Esophagus muscularis mucosa (tissue), 4 donors: ENCODE data around the gene KIN. TPM values are rescaled to one million over a fixed set of nuclear protein-coding genes. Genes with fewer than 3 reads are reported as not detected.
"Not testable (repeated sequence)": the region's sequence is repeated elsewhere in the genome, so short reads cannot be mapped to it uniquely, and the experiment has no call there.

Experiments used
- DNase-seq: peaks from one replicate; pipeline ENCODE4 v3.0.0-alpha.2; 2017; ENCODE audit errors: extremely low spot score
- H3K27ac ChIP-seq, 4 donors: fragments of 200-600 bp; sonication (generic); replicated peaks in 1 of 4; 1 replicate in 3 of 4; 2 replicates in 1 of 4; pipeline ENCODE4 v1.5.1; 2016 to 2019; ENCODE audit warnings: mild to moderate bottlenecking in 1 of 4
- H3K27me3 ChIP-seq, 4 donors: fragments of 200-600 bp; sonication (generic); one replicate each; pipeline versions ENCODE4 v1.5.1 to v1.6.0; 2016 to 2019
- H3K36me3 ChIP-seq, 4 donors: fragments of 200-600 bp; sonication (generic); one replicate each; pipeline ENCODE4 v1.5.1; 2016 to 2019
- H3K4me1 ChIP-seq, 4 donors: fragments of 200-600 bp; sonication (generic); one replicate each; pipeline ENCODE4 v1.5.1; 2016 to 2019
- H3K4me3 ChIP-seq, 4 donors: fragments of 200-600 bp; sonication (generic); 1 replicate in 2 of 4; 2 replicates in 2 of 4; pipeline ENCODE4 v1.5.1; 2016 to 2019; ENCODE audit warnings: mild to moderate bottlenecking in 4 of 4, moderate library complexity in 1 of 4
- H3K9me3 ChIP-seq, 4 donors: fragments of 200-600 bp; sonication (generic); 1 replicate in 3 of 4; 2 replicates in 1 of 4; pipeline ENCODE4 v1.5.1; 2016 to 2019
- EP300 ChIP-seq: sonication (generic); formaldehyde crosslinking; IDR thresholded peaks from one replicate; pipeline ENCODE4 v1.6.1; 2017; ENCODE audit warnings: antibody characterized with exemption
- POLR2A ChIP-seq: fragments of 450-650 bp; IDR thresholded peaks from one replicate; pipeline ENCODE4 v1.6.1; 2017; ENCODE audit warnings: antibody characterized with exemption, moderate library complexity, mild to moderate bottlenecking, low read depth
- POLR2AphosphoS5 ChIP-seq, 2 donors: sonication (generic); formaldehyde crosslinking; IDR thresholded peaks; one replicate each; pipeline ENCODE4 v1.6.1; 2017; ENCODE audit warnings: antibody characterized with exemption in 2 of 2
- WGBS: methylation state at CpG from one replicate; pipeline ENCODE4 v1.1.5; 2018; 5-methylcytosine and 5-hydroxymethylcytosine counted together
- intact Hi-C: fragments of 100-400 bp; cut with DNase I; formaldehyde crosslinking; loops from one replicate; pipeline ENCODE4 v1.15.1; 2023
- total RNA-seq, 4 donors: library from RNA; depleted of rRNA; stranded (reverse); fragments of >200 nt; gene quantifications; one replicate each; pipeline versions ENCODE4 v1.1.0 to v1.2.1, GENCODE V29; 2016
- TF ChIP-seq, protein P1 (sequence below), 3 experiments: fragments of 200-600 bp in 2 of 3; fragments of 450-650 bp in 1 of 3; sonication (generic) in 2 of 3; IDR thresholded peaks; one replicate each; pipeline ENCODE4 v1.5.1; 2017 to 2019; ENCODE audit warnings: antibody characterized with exemption in 3 of 3, mild to moderate bottlenecking in 2 of 3, moderate library complexity in 1 of 3

The KIN gene
- total RNA-seq, 4 donors from 2014 or later = 3.1 to 8.3 (median 6.1) TPM

DNA sequence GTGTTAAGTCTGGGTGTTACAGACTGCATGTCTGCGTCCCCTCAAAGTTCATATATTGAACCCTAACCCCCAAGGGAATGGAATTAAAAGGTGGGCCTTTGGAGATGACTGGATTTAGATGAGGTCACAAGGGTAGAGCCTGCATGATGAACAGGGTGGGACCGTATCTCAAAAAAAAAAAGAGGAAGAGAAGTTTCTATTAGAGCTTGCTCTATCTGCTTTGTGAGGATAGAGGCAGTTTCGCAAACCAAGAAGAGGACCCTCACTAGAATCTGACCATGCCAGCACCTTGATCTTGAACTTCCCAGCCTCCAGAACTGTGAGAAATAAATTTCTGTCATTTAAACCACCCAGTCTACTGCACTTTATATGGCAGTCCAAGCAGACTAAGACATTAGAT is 1.4 kb downstream of the KIN start:
- WGBS = 75% methylated on average over 3 of the region's 3 CpGs
- TF ChIP-seq, protein P1, sequence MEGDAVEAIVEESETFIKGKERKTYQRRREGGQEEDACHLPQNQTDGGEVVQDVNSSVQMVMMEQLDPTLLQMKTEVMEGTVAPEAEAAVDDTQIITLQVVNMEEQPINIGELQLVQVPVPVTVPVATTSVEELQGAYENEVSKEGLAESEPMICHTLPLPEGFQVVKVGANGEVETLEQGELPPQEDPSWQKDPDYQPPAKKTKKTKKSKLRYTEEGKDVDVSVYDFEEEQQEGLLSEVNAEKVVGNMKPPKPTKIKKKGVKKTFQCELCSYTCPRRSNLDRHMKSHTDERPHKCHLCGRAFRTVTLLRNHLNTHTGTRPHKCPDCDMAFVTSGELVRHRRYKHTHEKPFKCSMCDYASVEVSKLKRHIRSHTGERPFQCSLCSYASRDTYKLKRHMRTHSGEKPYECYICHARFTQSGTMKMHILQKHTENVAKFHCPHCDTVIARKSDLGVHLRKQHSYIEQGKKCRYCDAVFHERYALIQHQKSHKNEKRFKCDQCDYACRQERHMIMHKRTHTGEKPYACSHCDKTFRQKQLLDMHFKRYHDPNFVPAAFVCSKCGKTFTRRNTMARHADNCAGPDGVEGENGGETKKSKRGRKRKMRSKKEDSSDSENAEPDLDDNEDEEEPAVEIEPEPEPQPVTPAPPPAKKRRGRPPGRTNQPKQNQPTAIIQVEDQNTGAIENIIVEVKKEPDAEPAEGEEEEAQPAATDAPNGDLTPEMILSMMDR (IDR thresholded peaks at IDR 0.05) = no peak
- TF ChIP-seq EP300 (no peak), POLR2AphosphoS5 (IDR thresholded peaks at IDR 0.05) (no peak), POLR2A (no peak)
- Histone ChIP-seq H3K4me1 (peaks cover 39 to 60% (median 57%) of the 10 kb centered on the region in 4 donors), H3K36me3 (peaks cover 0 to 12% (median 4%) of the 10 kb centered on the region in 4 donors), H3K4me3 (peak overlapping the region in 3 of 4 donors; percentile 85 to 97 (median 94)), H3K27ac (no peak overlapping the region), H3K27me3 (no peaks in the 10 kb centered on the region), H3K9me3 (no peaks in the 10 kb centered on the region)
- DNase-seq = no peak
- intact Hi-C loops = no loop called here

DNA sequence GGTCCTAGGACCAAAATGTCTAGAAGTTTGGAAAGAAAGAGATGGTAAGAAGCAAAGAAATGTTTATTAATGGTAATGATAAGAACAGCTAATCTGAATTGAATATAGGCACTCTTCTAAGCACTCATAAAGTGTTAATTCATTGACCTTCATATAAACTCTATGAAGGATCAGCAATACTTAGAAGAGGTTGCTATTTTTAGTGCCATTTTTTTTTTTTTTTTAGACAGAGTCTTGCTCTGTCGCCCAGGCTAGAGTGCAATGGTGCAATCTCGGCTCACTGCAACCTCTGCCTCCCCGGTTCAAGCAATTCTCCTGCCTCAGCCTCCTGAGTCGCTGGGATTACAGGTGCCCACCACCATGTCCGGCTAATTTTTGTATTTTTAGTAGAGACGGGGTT is 5.6 kb downstream of the KIN start:
- H3K27ac ChIP-seq, H3K9me3 ChIP-seq, H3K4me3 ChIP-seq, intact Hi-C loops, DNase-seq, H3K27me3 ChIP-seq: not testable (repeated sequence)
- Histone ChIP-seq H3K4me1 (peaks cover 10 to 30% (median 26%) of the 10 kb centered on the region in 4 donors), H3K36me3 (peaks cover 22 to 51% (median 44%) of the 10 kb centered on the region in 4 donors)
- 91% methylated on average over 6 of the region's 6 CpGs for WGBS

DNA sequence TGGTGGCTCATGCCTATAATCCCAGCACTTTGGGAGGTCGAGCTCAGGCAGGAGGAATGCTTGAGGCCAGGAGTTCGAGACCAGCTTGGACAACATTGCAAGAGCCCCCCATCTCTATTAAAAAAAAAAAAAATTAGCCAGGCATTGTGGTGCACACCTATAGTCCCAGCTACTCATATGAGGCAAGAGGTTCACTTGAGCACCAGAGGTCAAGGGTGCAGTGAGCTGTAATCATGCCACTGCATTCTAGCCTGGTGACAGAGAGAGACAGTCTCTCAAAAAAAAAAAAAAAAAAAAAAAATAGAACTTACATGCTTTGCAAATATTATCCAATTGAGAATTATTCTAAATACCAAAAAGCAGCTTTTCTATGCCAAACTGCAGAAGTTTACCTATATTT is 11.0 kb downstream of the KIN start:
- DNase-seq = no peak
- Histone ChIP-seq H3K27ac (no peak overlapping the region), H3K4me1 (peaks cover 0 to 5% (median 2%) of the 10 kb centered on the region in 4 donors), H3K4me3 (no peak overlapping the region), H3K36me3 (peaks cover 22 to 95% (median 76%) of the 10 kb centered on the region in 4 donors), H3K9me3 (no peaks in the 10 kb centered on the region), H3K27me3 (no peaks in the 10 kb centered on the region)
- intact Hi-C loops = no loop called here
- 100% methylated on average over 2 of the region's 2 CpGs for WGBS
- TF ChIP-seq POLR2A = no peak
- no peak for TF ChIP-seq POLR2AphosphoS5 (IDR thresholded peaks at IDR 0.05)
- no peak for TF ChIP-seq EP300
- TF ChIP-seq, protein P1 (IDR thresholded peaks at IDR 0.05) = no peak

DNA sequence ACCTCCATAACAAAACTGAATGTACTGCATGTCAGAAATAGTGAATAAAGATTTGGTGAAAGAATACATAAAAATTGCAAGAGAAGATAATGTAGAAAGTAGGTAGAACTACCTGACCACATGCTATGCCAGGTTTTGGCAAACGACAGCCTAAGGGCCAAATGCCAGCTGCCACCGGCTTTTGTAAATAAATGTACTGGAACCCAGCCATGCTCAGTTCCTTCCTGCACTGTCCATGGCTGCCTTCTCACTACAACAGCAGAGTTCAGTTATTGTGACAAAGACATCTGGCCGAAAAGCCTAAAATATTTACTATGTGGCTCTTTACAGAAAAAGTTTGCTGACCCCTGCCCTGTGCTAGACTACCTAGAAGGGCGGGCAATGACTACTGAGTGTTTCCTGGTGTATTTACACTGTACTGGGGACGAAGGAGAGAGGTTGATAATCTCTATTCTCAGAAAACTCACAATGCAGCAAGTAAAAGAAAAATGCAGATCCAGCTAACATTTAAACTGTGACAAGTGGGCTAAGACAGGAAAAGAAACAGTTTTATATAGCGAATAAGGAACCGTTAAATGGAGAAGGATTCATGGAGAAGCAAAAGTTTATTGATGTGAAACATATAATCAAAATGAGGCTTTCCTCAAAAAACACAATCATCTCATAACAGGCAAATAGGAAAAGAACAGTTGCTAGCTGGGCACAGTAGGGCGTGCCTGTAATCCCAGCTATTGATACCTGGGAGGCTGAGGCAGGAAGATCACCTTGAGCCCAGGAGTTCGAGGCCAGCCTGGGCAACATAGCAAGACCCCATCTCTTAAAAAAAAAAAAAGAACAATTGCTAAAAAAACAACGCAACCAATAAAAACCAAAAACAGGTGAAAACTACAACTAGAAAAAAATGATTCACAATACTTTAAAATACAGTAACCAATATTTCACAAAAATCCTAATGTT is 13.7 kb downstream of the KIN start:
- H3K27ac ChIP-seq = no peak overlapping the region
- no peaks in the 10 kb centered on the region for H3K27me3 ChIP-seq
- no peak for DNase-seq
- peaks cover 17 to 99% (median 73%) of the 10 kb centered on the region in 4 donors for H3K36me3 ChIP-seq
- H3K4me1 ChIP-seq = peaks cover 0 to 5% (median 2%) of the 10 kb centered on the region in 4 donors
- no peaks in the 10 kb centered on the region for H3K9me3 ChIP-seq
- intact Hi-C loops = no loop called here
- WGBS = 68% methylated on average over 10 of the region's 10 CpGs
- TF ChIP-seq EP300 = no peak
- no peak for TF ChIP-seq POLR2AphosphoS5 (IDR thresholded peaks at IDR 0.05)
- TF ChIP-seq, protein P1 (IDR thresholded peaks at IDR 0.05) = no peak
- TF ChIP-seq POLR2A = no peak
- no peak overlapping the region for H3K4me3 ChIP-seq

DNA sequence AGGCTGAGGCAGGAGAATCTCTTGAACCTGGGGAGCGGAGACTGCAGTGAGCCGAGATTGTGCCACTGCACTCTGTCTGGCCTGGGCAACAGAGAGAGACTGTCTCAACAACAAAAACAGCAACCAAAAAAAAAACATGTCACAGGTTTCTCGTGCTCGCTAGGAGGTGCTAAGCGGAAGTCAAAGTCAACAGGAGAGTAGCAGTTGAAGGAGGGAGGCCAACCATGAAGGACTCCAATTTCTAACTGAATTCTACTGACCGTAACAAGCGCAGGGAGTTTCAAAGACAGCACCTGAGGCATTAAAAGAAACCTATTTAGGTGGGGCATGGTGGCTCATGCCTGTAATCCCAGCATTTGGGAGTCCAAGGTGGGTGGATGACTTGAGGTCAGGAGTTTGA is 19.4 kb downstream of the KIN start:
- H3K4me3 ChIP-seq = no peak overlapping the region
- 92% methylated on average over 7 of the region's 7 CpGs for WGBS
- no peaks in the 10 kb centered on the region for H3K9me3 ChIP-seq
- H3K27ac ChIP-seq = no peak overlapping the region
- intact Hi-C loops = no loop called here
- no peaks in the 10 kb centered on the region for H3K4me1 ChIP-seq
- H3K27me3 ChIP-seq = no peaks in the 10 kb centered on the region
- peaks cover 43 to 98% (median 79%) of the 10 kb centered on the region in 4 donors for H3K36me3 ChIP-seq
- TF ChIP-seq POLR2A (no peak), EP300 (no peak), POLR2AphosphoS5 (IDR thresholded peaks at IDR 0.05) (no peak)
- TF ChIP-seq, protein P1 (IDR thresholded peaks at IDR 0.05) = no peak
- no peak for DNase-seq
